H1 (cell line): ENCODE measurements around the gene KATNA1. TPM values are rescaled to one million over a fixed set of nuclear protein-coding genes. Genes with fewer than 3 reads are reported as not detected.

Source experiments
- ATF2 ChIP-seq: IDR thresholded peaks from 2 replicates; pipeline ENCODE4 v1.6.1; 2012; ENCODE audit warnings: low read length, inconsistent platforms
- MAX ChIP-seq: IDR thresholded peaks from 2 replicates; pipeline ENCODE4 v1.6.1; 2012; ENCODE audit warnings: inconsistent platforms
- POLR2A ChIP-seq, 2 experiments: IDR thresholded peaks; 1 replicate in 1 of 2; 2 replicates in 1 of 2; pipeline ENCODE4 v1.6.1; 2011; ENCODE audit warnings: low read depth in 2 of 2, low read length in 2 of 2, mild to moderate bottlenecking in 2 of 2; ENCODE audit errors: control extremely low read depth in 1 of 2
- POU5F1 ChIP-seq: IDR thresholded peaks from 2 replicates; pipeline ENCODE4 v1.6.1; 2011; ENCODE audit warnings: low read depth, mild to moderate bottlenecking, low read length, moderate library complexity
- SIRT6 ChIP-seq: IDR thresholded peaks from one replicate; pipeline ENCODE4 v1.7.1; 2012; ENCODE audit warnings: low read length, inconsistent platforms
- ZNF274 ChIP-seq: IDR thresholded peaks from 2 replicates; pipeline ENCODE4 v1.7.0; 2012; ENCODE audit warnings: low read length, borderline replicate concordance; ENCODE audit errors: extremely low read depth
- polyA plus RNA-seq, 7 experiments: library from polyadenylated mRNA; depleted of rRNA in 3 of 7; stranded (reverse) in 5 of 7; unstranded in 2 of 7; fragments of >200 nt in 5 of 7; fragments of 200-250 nt in 2 of 7; gene quantifications; 1 replicate in 5 of 7; 2 replicates in 1 of 7; 4 replicates in 1 of 7; pipeline versions ENCODE4 v1.2.1 to v1.2.3, GENCODE V29; 2011 to 2013; ENCODE audit warnings: missing spikeins in 2 of 7, mixed read lengths in 2 of 7
- total RNA-seq: library from RNA; stranded (reverse); fragmentation: NEBNext Ultra II Directional; extraction: Animal tissue kit (Norgen Biotek cat#: 25700); gene quantifications from 2 replicates; pipeline ENCODE4 v1.2.1, GENCODE V29; 2021

KATNA1 gene
- total and polyA plus RNA-seq, 2 of the 8 experiments (the other 6 are each of a cell fraction or from before 2014, with no cell fraction given), result 7.6 to 20.3 TPM

- no peak for TF ChIP-seq MAX
- TF ChIP-seq POU5F1, result no peak
- TF ChIP-seq ZNF274, result no peak
- TF ChIP-seq ATF2, result no peak
- no peak for TF ChIP-seq POLR2A (IDR thresholded peaks at IDR 0.05; ENCODE audit: control extremely low read depth in 1 of 2, low read depth in 2 of 2, low read length in 2 of 2)
- TF ChIP-seq SIRT6, result no peak
Observed at GRCh38 chr6:149686230-149686629, 37.7 kb upstream of the KATNA1 start (continued).
